Activated T-cell treated with anti-CD3 and anti-CD28 coated beads, Interleukin-2, amount 50 U/mL, for 4 hours (primary cell): ENCODE data around the gene TP53INP2. TPM values are rescaled to one million over a fixed set of nuclear protein-coding genes. Genes with fewer than 3 reads are reported as not detected.
"Not testable (repeated sequence)": the region's sequence is repeated elsewhere in the genome, so short reads cannot be mapped to it uniquely, and the experiment has no call there.

ENCODE experiments used
- ATAC-seq, 2 donors: fragments of 200-7000 bp; cut with Tn5 transposase; one replicate each; pipeline ENCODE4 v1.10.0; 2021
- DNase-seq: peaks from one replicate; pipeline ENCODE4 v3.0.0-alpha.2; 2020
- H3K27me3 Mint-ChIP-seq: one replicate; pipeline ENCODE4 v1.8.0; 2021; ENCODE audit warnings: low read depth, mixed read lengths
- H3K36me3 Mint-ChIP-seq: one replicate; pipeline ENCODE4 v1.8.0; 2022; ENCODE audit warnings: mixed read lengths; ENCODE audit not compliant: insufficient read depth
- H3K4me1 Mint-ChIP-seq: one replicate; pipeline ENCODE4 v1.8.0; 2021; ENCODE audit warnings: low read depth, mixed read lengths
- H3K4me3 Mint-ChIP-seq: one replicate; pipeline ENCODE4 v1.8.0; 2021; ENCODE audit warnings: mild to moderate bottlenecking, moderate library complexity, mixed read lengths
- H3K9me3 Mint-ChIP-seq: one replicate; pipeline ENCODE4 v1.8.0; 2021; ENCODE audit warnings: mixed read lengths
- total RNA-seq, 3 donors: library from RNA; stranded (reverse); gene quantifications; one replicate each; pipeline ENCODE4 v1.2.1, GENCODE V29; 2021

The TP53INP2 gene
- 1 to 10 TPM; 1.1 to 1.7 (median 1.7) TPM for total RNA-seq

GRCh38 chr20:34704177-34705007 is at the start of gene TP53INP2:
TSS of gene TP53INP2 (plus strand) at chr20:34704344. CDS start at chr20:34708740, 4,396 bp downstream.
- no peaks in the 10 kb centered on the region for H3K36me3 Mint-ChIP-seq
- peak; percentile 62 to 68 for ATAC-seq
- H3K4me1 Mint-ChIP-seq, result peaks cover 21% of the 10 kb centered on the region
- peak; percentile 84 for DNase-seq
- peak within 1 kb of the TSS; percentile 91 for H3K4me3 Mint-ChIP-seq
- peaks cover 2% of the 10 kb centered on the region for H3K27me3 Mint-ChIP-seq
- no peaks in the 10 kb centered on the region for H3K9me3 Mint-ChIP-seq

- DNase-seq, H3K9me3 Mint-ChIP-seq, H3K4me3 Mint-ChIP-seq, H3K36me3 Mint-ChIP-seq, ATAC-seq, H3K4me1 Mint-ChIP-seq, H3K27me3 Mint-ChIP-seq: not testable (repeated sequence)
Observed at GRCh38 chr20:34658654-34659053, 45.5 kb upstream of the TP53INP2 start.

GRCh38 chr20:34661811-34662210 is 42.3 kb upstream of the TP53INP2 start:
- H3K27me3 Mint-ChIP-seq, H3K4me1 Mint-ChIP-seq, DNase-seq, H3K4me3 Mint-ChIP-seq, H3K36me3 Mint-ChIP-seq, H3K9me3 Mint-ChIP-seq: not testable (repeated sequence)
- ATAC-seq, result peak in 1 of 2 donors; percentile 21

GRCh38 chr20:34663213-34663943 is 40.8 kb upstream of the TP53INP2 start:
- Mint-ChIP-seq H3K36me3 (no peaks in the 10 kb centered on the region), H3K9me3 (no peaks in the 10 kb centered on the region), H3K27me3 (no peaks in the 10 kb centered on the region), H3K4me3 (no peak overlapping the region), H3K4me1 (peaks cover 9% of the 10 kb centered on the region)
- no peak for DNase-seq
- no peak for ATAC-seq

- H3K4me3 Mint-ChIP-seq, H3K9me3 Mint-ChIP-seq, DNase-seq, H3K27me3 Mint-ChIP-seq, H3K4me1 Mint-ChIP-seq, H3K36me3 Mint-ChIP-seq, ATAC-seq: not testable (repeated sequence)
Observed at GRCh38 chr20:34664751-34665150, 39.4 kb upstream of the TP53INP2 start.

- DNase-seq, result no peak
- Mint-ChIP-seq H3K27me3 (no peaks in the 10 kb centered on the region), H3K36me3 (peaks cover 3% of the 10 kb centered on the region), H3K9me3 (peaks cover 4% of the 10 kb centered on the region), H3K4me1 (no peaks in the 10 kb centered on the region), H3K4me3 (no peak overlapping the region)
- no peak for ATAC-seq
Observed at GRCh38 chr20:34669094-34669493, 35.0 kb upstream of the TP53INP2 start.

- Mint-ChIP-seq H3K36me3 (peaks cover 3% of the 10 kb centered on the region), H3K27me3 (no peaks in the 10 kb centered on the region), H3K9me3 (peaks cover 4% of the 10 kb centered on the region), H3K4me1 (peaks cover 13% of the 10 kb centered on the region), H3K4me3 (no peak overlapping the region)
- no peak for DNase-seq
- no peak for ATAC-seq
Observed at GRCh38 chr20:34673412-34673811, 30.7 kb upstream of the TP53INP2 start.

GRCh38 chr20:34675561-34675960 is 28.6 kb upstream of the TP53INP2 start:
- Mint-ChIP-seq H3K36me3 (no peaks in the 10 kb centered on the region), H3K27me3 (no peaks in the 10 kb centered on the region), H3K4me3 (peak overlapping the region; percentile 88), H3K4me1 (peaks cover 13% of the 10 kb centered on the region), H3K9me3 (no peaks in the 10 kb centered on the region)
- DNase-seq (no peak), ATAC-seq (no peak)

GRCh38 chr20:34675993-34676641 is 28.0 kb upstream of the TP53INP2 start:
- Mint-ChIP-seq H3K36me3 (no peaks in the 10 kb centered on the region), H3K4me1 (peaks cover 13% of the 10 kb centered on the region), H3K4me3 (peak overlapping the region; percentile 88), H3K9me3 (no peaks in the 10 kb centered on the region), H3K27me3 (no peaks in the 10 kb centered on the region)
- DNase-seq, result no peak
- no peak for ATAC-seq

- Mint-ChIP-seq H3K4me1 (peaks cover 13% of the 10 kb centered on the region), H3K4me3 (peak within 1 kb of the TSS; percentile 88), H3K27me3 (no peaks in the 10 kb centered on the region), H3K36me3 (no peaks in the 10 kb centered on the region), H3K9me3 (no peaks in the 10 kb centered on the region)
- DNase-seq, result peak; percentile 93
- ATAC-seq, result peak; percentile 98 to 99
Observed at GRCh38 chr20:34676642-34677373, 27.3 kb upstream of the TP53INP2 start, which contains the start of gene PIGU. TSS of gene PIGU (minus strand) at chr20:34677092. CDS start at chr20:34677085, 7 bp downstream.

GRCh38 chr20:34680586-34681175 is 23.5 kb upstream of the TP53INP2 start:
- Mint-ChIP-seq H3K27me3 (no peaks in the 10 kb centered on the region), H3K4me3 (no peak overlapping the region), H3K4me1 (peaks cover 9% of the 10 kb centered on the region), H3K36me3 (no peaks in the 10 kb centered on the region), H3K9me3 (no peaks in the 10 kb centered on the region)
- DNase-seq (no peak), ATAC-seq (no peak)

- Mint-ChIP-seq H3K36me3 (no peaks in the 10 kb centered on the region), H3K4me1 (no peaks in the 10 kb centered on the region)
- no peak for DNase-seq
Observed at GRCh38 chr20:34683667-34684066, 20.5 kb upstream of the TP53INP2 start.

GRCh38 chr20:34689486-34689885 is 14.7 kb upstream of the TP53INP2 start:
- Mint-ChIP-seq H3K9me3 (no peaks in the 10 kb centered on the region), H3K27me3 (peaks cover 2% of the 10 kb centered on the region), H3K36me3 (no peaks in the 10 kb centered on the region), H3K4me1 (no peaks in the 10 kb centered on the region), H3K4me3 (no peak overlapping the region)
- no peak for ATAC-seq
- no peak for DNase-seq

More at GRCh38 chr20:34683667-34684066, 20.5 kb upstream of the TP53INP2 start:
- Mint-ChIP-seq H3K27me3 (no peaks in the 10 kb centered on the region), H3K9me3 (no peaks in the 10 kb centered on the region), H3K4me3 (no peak overlapping the region)
- ATAC-seq, result no peak
